HCT116 (cell line): ENCODE results near the gene ADAM19. TPM values are rescaled to one million over a fixed set of nuclear protein-coding genes. Genes with fewer than 3 reads are reported as not detected.

Experiments
- ATAC-seq: fragments of 200-7000 bp; cut with Tn5 transposase; 2 replicates; pipeline ENCODE4 v1.9.1; 2020; ENCODE audit warnings: mild to moderate bottlenecking, moderate library complexity
- BruUV-seq: library from RNA; stranded (reverse); fragments of 400-500 nt; replicated peaks from 2 replicates; lab custom pipeline; 2021; lab: Mats Ljungman, UMichigan
- CTCF ChIA-PET: fragments of 300-600 bp; sonication (Branson Sonifier 250); formaldehyde crosslinking; loops from one replicate; lab custom pipeline; 2021; ENCODE audit warnings: antibody characterized with exemption; lab: Charles Lee
- POLR2A ChIA-PET: fragments of 300-600, 350-600 bp; sonication (Branson Sonifier 250); formaldehyde crosslinking; loops from one replicate; lab custom pipeline; 2021; ENCODE audit warnings: antibody characterized with exemption; lab: Charles Lee
- RAD21 ChIA-PET, 2 experiments: fragments of 300-600 bp; sonication (Branson Sonifier 250); formaldehyde crosslinking; loops; one replicate each; lab custom pipeline; 2023; ENCODE audit warnings: low total read pairs in 2 of 2; ENCODE audit not compliant: uncharacterized antibody in 2 of 2, unreplicated experiment in 2 of 2, low non-redundant PET in 1 of 2; lab: Charles Lee
- DNase-seq: peaks from one replicate; pipeline ENCODE4 v3.0.0-alpha.2; 2010; ENCODE audit warnings: low read depth, low spot score
- H2AFZ ChIP-seq: fragments of 200-600 bp; shearing (Covaris generic), sonication (generic); 2 replicates; pipeline ENCODE4 v1.6.1; 2017; ENCODE audit warnings: low read depth, mixed run types, mixed read lengths, antibody characterized with exemption, low read length; ENCODE audit not compliant: poor library complexity, severe bottlenecking
- H3K27ac ChIP-seq: 2 replicates; pipeline ENCODE4 v1.5.1; 2012; ENCODE audit warnings: low read depth, low read length
- H3K27me3 ChIP-seq: fragments of 200-600 bp; sonication (generic); 2 replicates; pipeline ENCODE4 v1.6.1; 2016; ENCODE audit warnings: mixed run types, low read length, mixed read lengths; ENCODE audit not compliant: insufficient read depth
- H3K36me3 ChIP-seq, 2 experiments: fragments of 200-500 bp in 1 of 2; fragments of 200-600 bp in 1 of 2; sonication (Bioruptor generic) in 1 of 2; sonication (generic) in 1 of 2; 2 replicates each; pipeline versions ENCODE4 v1.5.1 to v1.6.1; 2014 to 2016; ENCODE audit warnings: low read length in 2 of 2, inconsistent platforms in 1 of 2, mixed read lengths in 1 of 2, mixed run types in 1 of 2; ENCODE audit not compliant: insufficient read depth in 2 of 2, control insufficient read depth in 1 of 2
- H3K4me1 ChIP-seq, 2 experiments: fragments of 200-600 bp in 1 of 2; sonication (generic) in 1 of 2; 2 replicates each; pipeline versions ENCODE4 v1.5.1 to v1.6.1; 2012 to 2017; ENCODE audit warnings: low read length in 2 of 2, inconsistent platforms in 1 of 2, mild to moderate bottlenecking in 1 of 2, mixed read lengths in 1 of 2, mixed run types in 1 of 2, moderate library complexity in 1 of 2; ENCODE audit not compliant: insufficient read depth in 2 of 2, control insufficient read depth in 1 of 2
- H3K4me2 ChIP-seq: fragments of 200-600 bp; sonication (generic); 2 replicates; pipeline ENCODE4 v1.6.1; 2017; ENCODE audit warnings: mixed run types, low read length, mixed read lengths
- H3K4me3 ChIP-seq, 2 experiments: fragments of 200-600 bp in 1 of 2; sonication (generic) in 1 of 2; replicated peaks in 1 of 2; 2 replicates each; pipeline ENCODE4 v1.5.1; 2011 to 2016; ENCODE audit warnings: low read length in 2 of 2, control low read depth in 1 of 2, low read depth in 1 of 2, mild to moderate bottlenecking in 1 of 2, mixed read lengths in 1 of 2, mixed run types in 1 of 2
- H3K79me2 ChIP-seq: fragments of 200-600 bp; sonication (generic); 2 replicates; pipeline ENCODE4 v1.6.1; 2017; ENCODE audit warnings: mild to moderate bottlenecking, mixed run types, low read length, moderate library complexity, mixed read lengths; ENCODE audit not compliant: insufficient read depth
- H3K9ac ChIP-seq: fragments of 200-600 bp; sonication (generic); 2 replicates; pipeline ENCODE4 v1.6.1; 2016; ENCODE audit warnings: low read length, mixed read lengths
- H3K9me2 ChIP-seq: fragments of 200-600 bp; sonication (generic), shearing (Covaris generic); 2 replicates; pipeline ENCODE4 v1.6.1; 2017; ENCODE audit warnings: mixed run types, mild to moderate bottlenecking, moderate library complexity; ENCODE audit not compliant: insufficient read depth
- H3K9me3 ChIP-seq, 2 experiments: fragments of 200-500 bp in 1 of 2; fragments of 200-600 bp in 1 of 2; sonication (Bioruptor generic) in 1 of 2; sonication (generic) in 1 of 2; 2 replicates each; pipeline ENCODE4 v1.6.1; 2014 to 2017; ENCODE audit warnings: low read length in 2 of 2, mixed read lengths in 2 of 2, inconsistent platforms in 1 of 2, low read depth in 1 of 2, mild to moderate bottlenecking in 1 of 2, mixed run types in 1 of 2, moderate library complexity in 1 of 2; ENCODE audit not compliant: control insufficient read depth in 1 of 2, insufficient read depth in 1 of 2
- H4K20me1 ChIP-seq: fragments of 200-600 bp; sonication (generic), shearing (Covaris generic); 2 replicates; pipeline ENCODE4 v1.6.1; 2017; ENCODE audit warnings: mixed run types, mild to moderate bottlenecking, moderate library complexity; ENCODE audit not compliant: insufficient read depth
- CTCF ChIP-seq, 3 experiments: fragments of 200-600 bp in 1 of 3; sonication (generic) in 1 of 3; IDR thresholded peaks in 2 of 3; conservative IDR thresholded peaks in 1 of 3; 2 replicates each; pipeline ENCODE4 v1.5.1; 2012 to 2017; ENCODE audit warnings: low read depth in 2 of 3, low read length in 2 of 3, antibody characterized with exemption in 1 of 3, borderline replicate concordance in 1 of 3, control low read depth in 1 of 3, mild to moderate bottlenecking in 1 of 3, mixed read lengths in 1 of 3, mixed run types in 1 of 3, moderate library complexity in 1 of 3; ENCODE audit not compliant: insufficient read depth in 1 of 3
- ELF1 ChIP-seq: IDR thresholded peaks from 2 replicates; pipeline ENCODE4 v1.6.1; 2012; ENCODE audit warnings: low read depth, borderline replicate concordance
- EZH2phosphoT487 ChIP-seq: fragments of 200-600 bp; IDR thresholded peaks from 2 replicates; pipeline ENCODE4 v1.6.1; 2018; ENCODE audit warnings: antibody characterized with exemption, borderline replicate concordance
- FOSL1 ChIP-seq: IDR thresholded peaks from 2 replicates; pipeline ENCODE4 v1.6.1; 2012; ENCODE audit warnings: low read depth
- JUND ChIP-seq: IDR thresholded peaks from 2 replicates; pipeline ENCODE4 v1.6.1; 2012
- POLR2AphosphoS5 ChIP-seq: IDR thresholded peaks from 2 replicates; pipeline ENCODE4 v1.6.1; 2011; ENCODE audit warnings: mild to moderate bottlenecking, low read depth, low read length, moderate library complexity
- REST ChIP-seq: IDR thresholded peaks from 2 replicates; pipeline ENCODE4 v1.6.1; 2012; ENCODE audit warnings: low read depth
- YY1 ChIP-seq: IDR thresholded peaks from 2 replicates; pipeline ENCODE4 v1.6.1; 2011; ENCODE audit warnings: low read length, low read depth, moderate library complexity, mild to moderate bottlenecking; ENCODE audit not compliant: insufficient replicate concordance; ENCODE audit errors: extremely low read depth
- ZFX ChIP-seq: fragments of 450-650 bp; IDR thresholded peaks from 2 replicates; pipeline ENCODE4 v1.6.1; 2017
- intact Hi-C: fragments of 100-400 bp; cut with micrococcal nuclease; formaldehyde crosslinking; loops from 2 replicates; pipeline ENCODE4 v1.10.0; 2022
- total RNA-seq: library from RNA; stranded (reverse); gene quantifications from one replicate; pipeline ENCODE4 v1.2.1, GENCODE V29; 2021; ENCODE audit not compliant: unreplicated experiment

Gene ADAM19
- total RNA-seq, 1 experiment from 2014 or later: 77.3 TPM

GRCh38 chr5:157481666-157482065 lies 93.9 kb downstream of the ADAM19 start:
- Histone ChIP-seq H3K4me3 (no peak overlapping the region), H3K27me3 (no peaks in the 10 kb centered on the region), H3K9me2 (no peaks in the 10 kb centered on the region), H3K9ac (no peak overlapping the region), H3K4me2 (no peak overlapping the region), H3K4me1 (no peaks in the 10 kb centered on the region), H2AFZ (no peak overlapping the region), H3K9me3 (no peaks in the 10 kb centered on the region), H3K27ac (no peak overlapping the region), H4K20me1 (no peaks in the 10 kb centered on the region), H3K79me2 (no peaks in the 10 kb centered on the region), H3K36me3 (peaks cover 0 to 20% of the 10 kb centered on the region in 2 experiments; a peak in 2 of 4 replicates)
- POLR2A ChIA-PET: no interaction called here
- TF ChIP-seq POLR2AphosphoS5 (no peak), ELF1 (no peak), ZFX (no peak), EZH2phosphoT487 (no peak), CTCF (IDR thresholded peaks at IDR 0.05 in 2 of 3, conservative IDR thresholded peaks at IDR 0.05 in 1 of 3; ENCODE audit: borderline replicate concordance in 1 of 3, insufficient read depth in 1 of 3, low read depth in 2 of 3, low read length in 2 of 3) (no peak), REST (no peak), FOSL1 (no peak), JUND (no peak), YY1 (no peak)
- RAD21 ChIA-PET: no interaction called here
- DNase-seq: no peak
- CTCF ChIA-PET: interaction anchor here (1.3 kb wide), 1 partner anchor 10 kb away, joined by 6 read pairs; no protein-coding TSS in a partner anchor
- no TSS peak for BruUV-seq
- ATAC-seq: no peak
- intact Hi-C loops: no loop called here
